SIG-M5 (cell line): ENCODE measurements around the gene NANOS1.
"Not testable (repeated sequence)": the region's sequence is repeated elsewhere in the genome, so short reads cannot be mapped to it uniquely, and the experiment has no call there.

Experiments
- DNase-seq: peaks from one replicate; lab custom pipeline; 2025; lab: John Stamatoyannopoulos, UW

The NANOS1 gene

DNA sequence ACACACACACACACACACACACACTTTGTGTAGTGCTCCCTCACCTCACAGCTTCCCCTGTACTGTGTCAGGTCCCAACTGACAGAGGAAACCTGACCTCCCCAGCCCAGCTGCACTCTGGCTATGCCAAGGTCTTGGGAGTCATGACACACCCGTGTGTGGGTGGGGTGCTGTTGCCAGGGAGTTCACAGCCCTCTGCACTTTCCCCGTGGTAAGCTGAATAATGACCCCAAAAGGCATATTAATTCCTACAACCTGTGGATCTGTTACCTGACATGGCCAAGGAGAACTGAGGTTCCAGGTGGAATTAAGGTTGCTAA, 8.9 kb upstream of the NANOS1 start:
- DNase-seq = no peak

DNA sequence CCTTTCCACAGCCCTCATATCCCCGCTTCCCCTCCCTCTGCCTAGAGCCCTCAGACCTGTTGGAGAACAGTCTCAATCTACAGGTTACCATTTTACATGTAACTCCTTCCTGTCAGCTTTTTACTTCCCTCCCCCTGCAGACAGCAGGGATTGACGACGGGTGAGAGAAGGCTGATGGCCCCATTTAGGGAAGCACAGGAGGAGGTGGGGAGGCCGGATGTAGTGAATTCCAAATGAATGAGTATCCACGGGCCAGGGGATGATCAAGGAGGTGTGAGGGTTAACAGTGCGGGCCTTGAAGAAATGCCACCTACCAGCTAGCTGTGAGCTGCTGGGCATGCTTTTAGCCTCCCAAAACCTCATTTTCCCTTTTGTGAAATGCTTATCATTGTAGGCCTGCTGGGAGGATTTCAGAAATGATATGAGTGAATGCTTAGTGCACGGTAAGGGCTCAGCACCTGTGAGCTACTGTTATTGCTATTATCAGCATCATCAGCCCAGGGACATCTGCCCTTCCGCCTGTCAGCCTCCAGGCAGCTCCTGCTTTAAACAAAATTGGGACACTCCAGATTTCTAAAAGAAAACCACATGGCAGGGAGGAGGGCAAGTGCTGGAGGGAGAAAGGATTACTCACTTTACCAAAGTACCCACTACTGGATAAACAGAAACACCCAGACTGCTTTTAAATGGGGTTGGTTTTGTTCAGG, 6.5 kb upstream of the NANOS1 start:
- no peak for DNase-seq

DNA sequence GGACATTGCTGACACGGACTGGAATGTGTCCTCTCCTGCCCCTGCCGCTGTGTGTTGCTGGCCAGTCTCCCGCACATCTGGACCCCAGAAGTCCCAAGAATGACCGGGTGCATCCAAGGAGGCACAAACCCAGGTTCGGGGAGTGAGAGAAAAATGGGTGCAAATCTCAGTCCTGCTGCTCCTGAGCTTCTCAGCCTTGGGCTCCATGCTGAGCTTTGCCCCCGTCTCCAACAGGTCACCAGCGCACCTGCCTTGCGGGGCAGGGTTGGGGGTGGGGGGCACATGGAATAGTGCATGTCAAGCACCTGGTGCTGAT, 6.0 kb upstream of the NANOS1 start:
- DNase-seq = no peak

DNA sequence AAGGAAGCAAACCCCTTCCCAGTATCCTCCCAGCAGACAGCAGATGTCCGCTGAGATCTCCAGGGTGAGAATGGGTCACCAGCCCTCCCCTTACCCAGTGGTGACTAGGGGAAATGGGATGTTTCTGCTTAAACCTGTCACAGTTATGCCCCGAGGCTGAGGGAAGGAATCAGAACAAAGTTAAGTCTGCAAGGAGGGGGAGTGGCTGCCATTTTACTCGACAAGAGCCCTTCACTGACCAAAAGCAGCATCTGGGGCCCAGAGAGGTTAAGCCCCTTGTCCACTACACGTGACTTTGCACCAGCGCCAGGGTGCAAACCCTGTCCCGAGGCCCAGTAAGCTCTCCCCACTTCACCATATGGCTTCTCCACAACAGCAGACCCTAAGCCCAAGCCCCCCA, 4.6 kb upstream of the NANOS1 start:
- DNase-seq = no peak

DNA sequence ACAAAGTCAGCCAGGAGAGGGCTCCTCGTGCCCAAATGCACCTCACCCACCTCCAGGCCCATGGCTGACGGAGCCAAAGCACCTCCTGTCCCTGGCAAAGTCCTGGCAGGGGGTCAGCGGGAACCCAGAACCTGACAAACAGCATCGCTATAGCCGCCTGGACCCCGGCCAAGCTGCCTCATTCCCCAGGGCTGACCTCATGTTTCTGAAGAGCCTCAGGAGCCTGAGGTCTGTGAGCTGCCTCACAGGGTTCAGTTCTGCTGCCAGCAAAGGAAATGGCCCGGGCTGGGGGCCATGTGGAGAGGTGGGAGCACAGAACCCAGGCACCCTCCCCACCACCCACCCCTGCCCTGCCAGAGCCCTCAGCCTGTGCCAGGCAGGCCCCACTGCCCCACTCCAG, 4.2 kb upstream of the NANOS1 start:
- DNase-seq = no peak

DNA sequence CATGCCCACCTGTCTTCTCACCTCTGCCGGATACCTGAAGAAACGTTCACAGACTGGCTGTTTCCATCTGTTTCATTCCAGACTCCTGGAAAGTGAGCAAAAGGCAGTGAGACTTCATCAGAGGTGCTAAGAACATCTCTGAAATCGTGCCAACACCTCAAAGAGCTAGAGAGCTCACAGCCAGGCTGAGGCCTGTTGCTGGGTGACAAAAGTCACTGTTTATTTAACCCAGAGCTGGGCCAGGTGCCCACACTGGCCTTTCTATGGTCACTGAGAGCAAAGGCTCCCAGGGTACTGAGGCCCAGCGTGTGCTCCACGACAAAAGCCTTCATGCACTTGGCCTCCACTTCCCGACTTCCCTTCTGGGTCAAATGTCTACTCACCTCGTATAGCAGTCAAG, 3.7 kb upstream of the NANOS1 start:
- DNase-seq = no peak

DNA sequence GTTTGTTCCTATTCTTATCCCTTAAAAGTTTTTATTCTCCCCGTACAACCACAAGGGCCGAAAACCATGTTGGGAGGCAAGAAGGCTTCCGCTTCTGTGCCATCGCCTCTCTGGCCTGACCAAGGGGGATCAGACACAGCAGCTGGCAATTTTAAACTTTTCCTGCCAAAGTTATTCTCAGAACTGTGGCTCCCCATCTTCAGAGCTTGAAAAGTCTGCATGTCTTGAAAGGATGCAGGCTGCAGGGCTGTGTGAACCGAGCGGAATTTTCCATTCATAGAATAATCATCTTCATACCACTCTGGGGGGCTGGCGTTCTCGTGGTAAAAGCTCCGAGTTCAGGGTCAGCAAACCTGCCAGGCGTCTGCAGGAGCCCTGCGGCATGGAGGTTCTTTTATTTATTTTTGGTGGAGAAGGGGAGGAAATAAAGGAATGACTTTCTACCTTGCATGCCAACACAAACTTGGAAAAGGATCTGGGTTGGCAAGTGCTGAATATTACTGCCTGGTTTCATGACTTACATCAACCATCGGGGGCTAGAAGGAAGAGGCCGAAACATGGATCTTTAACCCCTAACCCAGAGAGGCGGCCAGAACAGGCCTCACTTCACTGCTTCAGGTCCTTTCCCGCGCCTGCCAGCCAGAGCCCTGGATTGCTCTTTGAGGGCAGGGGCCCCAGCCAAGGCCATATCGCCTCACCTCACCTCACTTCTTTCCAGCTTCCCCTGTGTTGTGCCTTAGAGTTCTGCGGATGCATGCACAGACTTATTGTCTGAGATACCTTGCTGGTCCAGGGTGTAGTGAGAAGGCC, 3.0 kb upstream of the NANOS1 start:
- no peak for DNase-seq

DNA sequence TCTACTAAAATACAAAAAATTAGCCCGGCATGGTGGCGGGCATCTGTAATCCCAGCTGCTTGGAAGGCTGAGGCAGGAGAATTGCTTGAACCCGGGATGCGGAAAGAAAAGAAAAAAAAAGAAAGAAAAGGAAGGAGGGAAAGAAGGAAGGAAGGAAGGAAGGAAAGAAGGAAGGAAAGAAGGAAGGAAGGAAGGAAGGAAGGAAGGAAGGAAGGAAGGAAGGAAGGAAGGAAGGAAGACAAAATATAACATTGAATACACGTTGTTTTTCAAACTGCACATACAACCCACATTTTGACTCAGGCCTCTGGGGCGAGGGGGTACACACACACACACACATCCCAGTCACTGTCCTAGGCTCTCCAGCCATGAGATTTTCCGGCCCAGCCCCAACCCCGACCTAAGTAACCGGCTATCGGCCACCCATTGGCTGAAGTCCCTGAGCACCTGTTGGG, 1.0 kb upstream of the NANOS1 start:
- not testable (repeated sequence) for DNase-seq

DNA sequence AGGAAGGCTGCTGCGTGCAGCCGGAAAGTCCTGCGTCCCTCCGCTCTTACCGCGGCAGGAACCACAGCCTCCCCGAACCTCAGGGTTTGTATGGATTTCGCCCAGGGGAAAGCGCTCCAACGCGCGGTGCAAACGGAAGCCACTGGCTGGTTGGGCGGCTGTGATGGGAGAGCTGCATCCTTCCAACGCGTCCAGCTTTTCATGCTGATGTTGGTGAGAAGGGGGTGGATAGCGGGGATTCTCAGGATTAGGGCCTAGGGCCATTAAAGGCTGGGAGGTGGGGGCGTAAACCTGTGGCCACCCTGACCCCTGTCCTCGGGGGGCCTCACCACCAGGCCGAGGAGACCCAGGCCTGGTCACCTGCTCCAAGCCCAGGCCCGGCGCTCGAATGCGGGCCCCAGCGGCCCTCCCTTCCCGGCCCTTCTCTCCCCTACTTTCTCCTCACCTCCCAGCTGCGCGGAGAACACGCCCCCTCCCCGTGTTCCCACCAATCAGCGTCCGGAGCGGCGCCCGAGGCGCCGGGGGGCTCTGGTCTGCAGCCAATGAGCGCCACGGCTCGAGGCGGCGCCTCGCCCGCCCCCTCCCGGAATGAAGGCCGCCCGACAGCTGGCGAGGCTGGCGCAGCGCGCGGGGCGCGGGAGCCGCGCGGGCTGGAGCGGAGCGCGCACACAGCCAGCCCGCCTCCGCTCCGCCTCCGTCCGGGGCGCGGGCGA, 458 bp upstream of the NANOS1 start:
- no peak for DNase-seq

DNA sequence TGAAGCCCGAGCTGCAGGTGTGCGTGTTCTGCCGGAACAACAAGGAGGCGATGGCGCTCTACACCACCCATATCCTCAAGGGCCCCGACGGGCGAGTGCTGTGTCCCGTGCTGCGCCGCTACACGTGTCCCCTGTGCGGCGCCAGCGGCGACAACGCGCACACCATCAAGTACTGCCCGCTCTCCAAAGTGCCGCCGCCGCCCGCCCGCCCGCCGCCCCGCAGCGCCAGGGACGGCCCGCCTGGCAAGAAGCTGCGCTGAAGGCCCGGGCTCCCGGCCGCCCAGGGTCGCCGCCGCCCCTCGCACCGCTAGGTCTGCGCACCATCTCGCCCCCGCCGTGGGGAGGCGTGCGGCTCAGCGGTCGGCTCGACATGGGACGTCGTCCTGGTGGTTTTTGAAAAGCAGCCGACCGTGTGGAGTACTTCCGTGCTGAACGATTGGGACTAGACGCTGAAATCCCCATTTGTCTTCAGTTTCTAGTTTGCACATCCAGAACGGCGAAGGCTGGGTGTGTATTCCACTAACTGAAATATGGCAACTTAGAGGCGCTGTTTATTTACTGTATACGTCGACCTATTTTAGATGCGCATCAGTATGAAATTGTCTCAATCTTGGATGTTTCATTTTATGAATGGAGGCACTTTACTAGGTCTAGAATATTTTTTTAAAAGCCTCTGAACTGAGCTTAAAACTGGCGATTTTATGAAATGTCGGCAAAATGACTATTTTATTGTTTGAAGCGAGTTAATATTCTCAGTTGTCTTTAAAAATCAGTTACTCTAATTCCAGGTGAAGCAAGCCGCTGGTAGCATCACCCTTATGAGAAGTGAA, 1.1 kb downstream of the NANOS1 start:
- peak; percentile 3 for DNase-seq

DNA sequence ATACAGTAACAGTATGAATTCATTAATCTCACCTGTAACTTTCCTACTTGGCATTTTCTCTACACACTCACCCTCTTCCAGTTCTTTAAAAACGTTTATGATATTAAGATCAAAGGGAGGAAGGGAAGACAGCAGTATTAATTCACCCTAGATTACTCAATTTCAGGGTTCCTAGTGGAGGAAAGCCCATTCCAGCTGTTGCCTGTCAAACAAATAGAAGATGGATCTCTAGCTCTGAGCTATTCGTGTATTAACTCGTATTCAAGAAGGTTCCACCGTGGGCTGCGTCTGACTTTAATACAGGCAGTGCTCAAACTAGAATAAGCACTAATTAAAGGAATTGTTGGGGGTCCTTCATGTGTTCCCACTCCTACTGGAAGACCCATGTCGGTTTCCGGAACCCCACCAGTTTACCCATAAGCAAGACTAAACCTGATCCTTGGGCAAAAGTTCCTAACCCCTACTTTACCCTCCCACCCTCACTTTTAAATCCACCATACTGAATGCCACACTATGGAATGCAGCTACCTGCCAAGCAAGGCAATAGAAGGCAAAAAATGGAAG, 2.1 kb downstream of the NANOS1 start:
- no peak for DNase-seq

DNA sequence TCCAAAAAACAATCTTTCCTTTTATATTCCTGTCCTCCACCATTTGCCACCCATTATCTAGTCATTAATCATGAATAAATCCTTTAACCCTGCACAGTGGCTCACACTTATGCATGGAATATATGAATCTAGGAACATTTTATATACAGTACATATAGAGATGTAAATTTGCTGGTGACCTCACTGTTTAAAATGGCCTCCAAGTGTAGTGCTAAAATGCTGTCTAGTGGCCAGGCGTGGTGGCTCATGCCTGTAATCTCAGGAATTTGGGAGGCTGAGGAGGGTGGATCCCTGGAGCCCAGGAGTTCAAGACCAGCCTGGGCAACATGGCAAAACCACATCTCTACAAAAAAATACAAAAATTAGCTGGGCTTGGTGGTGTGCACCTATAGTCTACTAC, 9.6 kb downstream of the NANOS1 start:
- no peak for DNase-seq

DNA sequence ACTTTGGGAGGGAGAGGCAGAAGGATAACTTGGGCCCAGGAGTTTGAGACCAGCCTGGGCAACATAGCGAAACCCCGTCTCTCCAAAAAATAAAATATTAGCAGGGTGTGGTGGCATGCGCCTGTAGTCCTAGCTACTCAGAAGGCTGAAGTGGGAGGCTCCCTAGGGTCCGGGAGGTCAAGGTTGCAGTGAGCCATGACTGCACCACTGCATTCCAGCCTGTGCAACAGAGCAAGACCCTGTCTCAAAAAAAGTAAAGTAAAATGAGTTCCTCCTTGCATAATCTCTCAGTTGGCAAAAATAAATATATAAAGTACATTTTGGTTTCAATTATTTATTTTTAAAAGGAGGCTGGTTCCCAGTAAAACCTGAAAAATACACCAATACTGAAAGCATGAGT, 11.8 kb downstream of the NANOS1 start:
- no peak for DNase-seq

DNA sequence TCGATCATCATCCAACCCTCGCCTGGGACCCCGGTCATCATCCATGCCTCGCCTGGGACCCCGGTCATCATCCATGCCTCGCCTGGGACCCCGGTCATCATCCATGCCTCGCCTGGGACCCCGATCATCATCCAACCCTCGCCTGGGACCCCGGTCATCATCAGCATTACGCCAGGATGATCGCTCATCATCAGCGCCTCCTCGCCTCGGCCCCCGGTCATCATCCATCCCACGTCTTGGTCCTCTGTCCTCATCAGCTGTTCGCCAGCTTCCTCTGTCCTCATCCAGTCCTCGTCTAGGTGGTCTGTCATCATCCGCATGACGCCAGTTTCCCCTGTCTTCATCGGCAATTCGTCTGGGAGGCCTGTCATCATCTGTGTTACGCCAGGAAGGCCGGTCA, 12.7 kb downstream of the NANOS1 start:
- no peak for DNase-seq

DNA sequence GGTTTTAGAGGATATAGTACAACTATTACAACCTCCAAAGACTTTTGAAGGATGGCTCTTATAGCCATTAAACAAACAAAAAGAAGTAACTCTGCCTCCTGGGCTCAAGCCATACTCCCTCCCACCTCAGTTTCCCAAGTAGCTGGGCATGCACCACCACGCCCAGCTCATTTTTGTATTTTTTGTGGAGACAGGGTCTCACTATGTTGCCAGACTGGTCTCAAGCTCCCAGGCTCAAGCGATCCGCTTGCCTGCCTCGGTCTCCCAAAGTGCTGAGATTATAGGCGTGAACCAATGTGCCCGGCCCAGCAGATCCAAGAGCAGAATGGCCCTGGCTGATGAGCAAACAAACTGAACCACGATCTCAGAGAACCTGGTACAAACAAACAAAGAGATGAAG, 16.0 kb downstream of the NANOS1 start:
- no peak for DNase-seq

DNA sequence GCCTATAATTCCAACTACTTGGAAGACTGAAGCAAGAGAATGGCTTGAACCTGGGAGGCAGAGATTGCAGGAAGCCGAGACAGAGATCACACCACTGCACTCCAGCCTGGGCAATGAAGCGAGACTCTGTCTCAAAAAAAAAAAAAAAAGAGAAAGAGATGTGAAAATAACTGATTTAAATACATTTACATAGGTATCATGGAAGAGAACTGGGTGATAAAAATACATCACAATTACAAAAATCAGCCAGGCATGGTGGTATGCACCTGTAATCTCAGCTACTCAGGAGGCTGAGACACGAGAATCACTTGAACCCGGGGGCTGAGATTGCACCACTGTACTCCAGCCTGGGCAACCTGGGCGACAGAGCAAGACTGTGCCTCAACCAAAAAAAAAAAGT, 19.8 kb downstream of the NANOS1 start:
- DNase-seq = no peak

DNA sequence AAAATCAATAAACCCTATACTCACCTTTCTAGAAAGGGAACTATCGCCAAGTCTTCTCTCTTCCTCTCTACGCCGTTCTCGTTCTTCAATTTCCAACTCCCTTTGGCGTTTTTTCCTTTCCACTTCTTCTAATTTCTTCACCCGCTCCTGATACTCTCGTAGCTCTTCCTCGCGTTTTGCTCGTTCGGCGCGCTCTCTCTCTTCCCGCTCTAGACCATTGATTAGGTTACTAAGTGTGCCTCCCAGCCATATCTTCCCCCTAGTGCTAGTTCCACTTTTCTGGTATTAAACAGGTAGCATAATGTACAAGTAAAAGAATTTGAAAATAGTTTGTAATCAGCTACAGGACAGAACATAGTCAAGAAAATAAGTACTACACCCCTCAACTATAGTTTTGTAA, 20.3 kb downstream of the NANOS1 start:
- no peak for DNase-seq

DNA sequence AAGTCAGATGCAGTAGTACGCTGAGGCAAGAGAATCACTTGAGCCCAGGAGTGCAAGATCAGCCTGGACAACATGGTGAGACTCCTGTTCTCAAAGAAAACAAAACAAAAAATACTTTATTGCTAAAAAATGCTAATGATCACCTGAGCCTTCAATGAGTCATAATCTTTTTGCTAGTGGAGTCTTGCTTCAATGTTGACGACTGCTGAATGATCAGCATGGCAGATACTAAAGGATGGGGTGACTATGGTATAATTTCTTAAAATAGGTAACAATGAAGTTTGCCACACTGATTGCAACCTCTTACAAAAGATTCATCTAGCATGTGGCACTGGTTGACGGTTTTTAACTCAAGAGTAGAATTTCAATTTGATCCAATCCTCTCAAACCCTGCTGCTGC, 22.3 kb downstream of the NANOS1 start:
- DNase-seq = no peak

DNA sequence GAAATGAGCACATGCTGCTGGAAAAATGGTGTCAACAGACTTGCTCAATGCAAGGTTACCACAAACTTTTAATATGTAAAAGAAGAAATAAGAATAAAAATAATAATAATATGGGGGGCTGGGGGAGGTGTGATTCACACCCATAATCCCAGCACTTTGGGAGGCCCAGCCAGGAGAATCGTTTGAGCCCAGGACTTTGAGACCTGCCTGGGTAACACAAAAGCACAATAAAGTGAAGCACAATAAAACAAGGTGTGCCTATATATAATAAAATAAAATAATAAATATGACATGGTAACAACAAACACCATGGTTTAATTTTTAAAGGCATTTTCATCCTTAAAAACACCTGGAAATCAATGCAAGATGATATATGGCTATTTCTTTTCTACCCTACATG, 26.0 kb downstream of the NANOS1 start:
- no peak for DNase-seq

DNA sequence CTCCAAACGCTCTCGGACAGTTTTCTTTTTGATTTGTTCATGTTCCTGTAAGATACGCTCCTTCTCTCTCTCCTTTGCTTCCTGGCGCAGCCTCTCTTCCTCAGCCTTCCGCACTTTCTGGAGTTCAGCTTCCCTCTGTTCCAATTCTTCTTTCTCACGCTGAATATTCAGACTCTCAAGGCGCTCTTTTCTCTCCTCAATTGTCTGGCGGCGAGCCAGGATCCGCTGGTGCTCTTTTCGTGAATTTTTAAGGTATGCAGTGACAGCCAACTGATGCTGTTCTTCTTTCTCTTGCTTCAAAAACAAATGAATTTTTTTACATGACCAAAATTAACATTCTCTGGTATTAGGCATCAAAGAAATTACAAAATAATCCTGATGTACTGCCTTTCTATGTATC, 28.5 kb downstream of the NANOS1 start:
- no peak for DNase-seq

DNA sequence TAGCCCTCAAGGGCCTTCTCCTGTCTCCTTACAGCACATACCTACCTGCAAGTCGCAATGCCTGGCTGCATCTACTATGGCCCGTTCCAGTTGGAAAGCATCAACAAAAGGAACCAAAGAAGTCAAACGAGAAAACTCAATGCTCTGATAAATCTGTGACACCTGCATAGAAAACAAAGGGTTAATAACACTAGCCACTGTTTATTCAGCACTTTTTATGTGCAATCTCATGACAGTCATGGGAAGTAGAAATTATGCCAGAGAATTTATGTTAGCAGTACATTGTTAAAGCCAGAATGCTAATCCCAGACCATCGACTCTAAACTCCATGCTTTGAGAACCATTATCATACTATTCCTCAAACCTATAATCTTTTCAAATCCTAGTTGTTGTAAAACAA, 30.0 kb downstream of the NANOS1 start:
- no peak for DNase-seq

DNA sequence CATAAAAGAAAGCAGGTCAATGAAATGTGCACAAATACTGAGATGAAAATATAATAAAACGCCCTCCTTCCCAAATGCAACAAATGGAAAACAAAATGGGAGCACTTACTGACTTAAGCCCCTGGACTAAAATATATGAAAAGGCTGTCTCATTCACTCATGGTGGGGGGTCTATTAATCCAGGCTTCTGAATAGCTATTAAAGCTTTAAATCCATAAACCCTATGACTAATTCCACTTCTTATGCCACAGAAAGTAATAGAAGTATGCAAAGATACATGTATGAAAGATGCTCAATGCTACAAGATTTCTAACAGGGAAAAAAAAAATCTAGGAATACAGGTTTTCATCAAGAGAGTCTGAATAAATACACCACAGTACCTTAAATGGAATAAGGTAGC, 30.6 kb downstream of the NANOS1 start:
- DNase-seq = no peak
